Esophagus squamous epithelium (tissue), 5 donors: ENCODE results near the gene FAM177B. TPM values are rescaled to one million over a fixed set of nuclear protein-coding genes. Genes with fewer than 3 reads are reported as not detected.

Source experiments
- DNase-seq: peaks from one replicate; lab custom pipeline; 2025; lab: John Stamatoyannopoulos, UW
- H3K27ac ChIP-seq, 4 donors: fragments of 200-600 bp; sonication (generic); one replicate each; pipeline ENCODE4 v1.5.1; 2016 to 2019; ENCODE audit warnings: mild to moderate bottlenecking in 1 of 4
- H3K27me3 ChIP-seq, 4 donors: fragments of 200-600 bp; sonication (generic); 1 replicate in 3 of 4; 2 replicates in 1 of 4; pipeline versions ENCODE4 v1.5.1 to v1.6.0; 2017 to 2021; ENCODE audit warnings: antibody characterized with exemption in 1 of 4
- H3K36me3 ChIP-seq, 3 donors: fragments of 200-600 bp; sonication (generic); one replicate each; pipeline ENCODE4 v1.5.1; 2016 to 2019
- H3K4me1 ChIP-seq, 3 donors: fragments of 200-600 bp; sonication (generic); one replicate each; pipeline ENCODE4 v1.5.1; 2017 to 2019
- H3K4me3 ChIP-seq, 4 donors: fragments of 200-600 bp; sonication (generic); 1 replicate in 3 of 4; 2 replicates in 1 of 4; pipeline ENCODE4 v1.5.1; 2016 to 2019; ENCODE audit warnings: mild to moderate bottlenecking in 2 of 4, moderate library complexity in 1 of 4
- H3K9me3 ChIP-seq, 3 donors: fragments of 200-600 bp; sonication (generic); one replicate each; pipeline ENCODE4 v1.5.1; 2016 to 2019
- CTCF ChIP-seq, 6 experiments: fragments of 450-650 bp in 4 of 6; fragments of 200-600 bp in 2 of 6; sonication (generic) in 2 of 6; IDR thresholded peaks; one replicate each; pipeline ENCODE4 v1.5.1; 2016 to 2019; ENCODE audit warnings: antibody characterized with exemption in 6 of 6, mild to moderate bottlenecking in 4 of 6, moderate library complexity in 4 of 6
- POLR2A ChIP-seq, 4 donors: fragments of 450-650 bp; IDR thresholded peaks; one replicate each; pipeline ENCODE4 v1.6.1; 2017; ENCODE audit warnings: antibody characterized with exemption in 4 of 4, mild to moderate bottlenecking in 4 of 4, moderate library complexity in 3 of 4
- WGBS, 2 donors: methylation state at CpG; one replicate each; pipeline ENCODE4 v1.1.5; 2018; 5-methylcytosine and 5-hydroxymethylcytosine counted together
- intact Hi-C: fragments of 100-400 bp; cut with DNase I; formaldehyde crosslinking; loops from one replicate; pipeline ENCODE4 v1.15.0; 2022
- total RNA-seq, 4 donors: library from RNA; depleted of rRNA; stranded (reverse); fragments of >200 nt; gene quantifications; one replicate each; pipeline ENCODE4 v1.1.0, GENCODE V29; 2016
- donor health status: DM: yes; HTN: yes; CAD: no.

The FAM177B gene
- total RNA-seq, 4 donors from 2014 or later = 1.3 TPM; not detected in 3

DNA sequence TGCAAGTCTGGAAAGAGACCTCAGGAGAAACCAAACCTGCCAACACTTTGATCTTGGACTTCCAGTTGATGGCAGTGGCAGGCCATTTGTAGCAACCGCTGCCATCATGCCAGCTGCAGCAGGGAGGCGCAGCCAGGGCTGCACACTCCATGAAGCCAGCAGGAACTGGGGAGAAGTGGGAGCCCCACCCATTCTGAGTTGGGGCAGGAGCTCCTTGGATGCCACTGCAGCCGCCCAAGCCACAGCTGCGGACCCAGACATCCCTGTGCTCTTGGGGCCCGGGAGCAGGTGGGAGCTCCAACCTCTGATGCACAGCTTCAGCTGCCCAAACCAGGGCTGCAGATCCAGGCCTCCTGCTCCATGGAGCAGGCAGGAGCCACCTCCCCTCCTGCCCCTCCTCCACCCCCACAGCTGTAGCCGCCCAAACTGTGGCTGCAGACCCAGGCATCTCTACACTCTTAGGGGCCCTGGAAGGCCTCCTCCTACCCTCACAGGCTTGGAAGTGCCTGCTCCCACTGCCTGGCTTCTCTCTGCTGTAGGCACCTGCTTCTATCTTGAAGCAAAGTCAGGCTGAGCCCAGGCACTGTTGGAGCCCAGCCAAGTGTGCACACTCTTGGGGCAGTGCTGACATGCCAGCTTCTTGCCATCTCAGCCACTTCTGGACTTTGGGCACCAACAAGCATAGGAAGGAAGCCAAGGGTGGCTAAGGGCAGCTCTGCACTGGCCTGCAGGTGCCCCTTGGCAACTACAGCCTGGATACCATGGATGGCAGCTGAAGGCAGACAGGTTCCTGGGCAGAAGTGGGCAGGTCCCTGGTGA lies 57.9 kb downstream of the FAM177B start:
- no peaks in the 10 kb centered on the region for H3K27me3 ChIP-seq
- DNase-seq = no peak
- H3K4me3 ChIP-seq = no peak overlapping the region
- intact Hi-C loops = loop anchor here (5.0 kb wide), 1 partner anchor 287 kb away; no protein-coding TSS in a partner anchor
- no peaks in the 10 kb centered on the region for H3K36me3 ChIP-seq
- H3K4me1 ChIP-seq = peaks cover 0 to 16% (median 3%) of the 10 kb centered on the region in 3 donors
- no peaks in the 10 kb centered on the region for H3K9me3 ChIP-seq
- peak in 1 of 6 experiments; percentile 29 for TF ChIP-seq CTCF (IDR thresholded peaks at IDR 0.05)
- TF ChIP-seq POLR2A (IDR thresholded peaks at IDR 0.05) = no peak
- 67 to 69% methylated on average over 3 to 5 of the region's 6 CpGs for WGBS, 2 donors
- no peak overlapping the region for H3K27ac ChIP-seq

DNA sequence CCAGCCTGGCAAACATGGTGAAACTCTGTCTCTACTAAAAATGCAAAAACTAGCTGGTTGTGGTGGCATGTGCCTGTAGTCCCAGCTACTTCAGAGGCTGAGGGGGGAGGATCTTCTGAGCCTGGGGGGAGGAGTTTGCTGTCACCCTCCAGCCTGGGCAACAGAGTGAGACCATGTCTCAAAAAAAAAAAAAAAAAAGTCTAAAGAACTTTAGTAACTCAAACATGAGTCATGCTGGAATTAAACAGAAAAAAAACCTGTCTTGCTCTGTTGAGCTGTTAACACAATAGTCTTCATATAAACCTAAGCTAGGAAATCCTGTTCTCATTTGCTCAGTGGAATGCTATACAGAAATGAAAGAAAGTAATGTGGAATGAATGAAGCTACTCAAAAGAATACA lies 61.1 kb downstream of the FAM177B start:
- Histone ChIP-seq H3K27ac (peak overlapping the region in 1 of 4 donors; percentile 22), H3K9me3 (no peaks in the 10 kb centered on the region), H3K27me3 (no peaks in the 10 kb centered on the region), H3K4me1 (peaks cover 0 to 16% (median 3%) of the 10 kb centered on the region in 3 donors), H3K4me3 (no peak overlapping the region), H3K36me3 (no peaks in the 10 kb centered on the region)
- intact Hi-C loops = no loop called here
- TF ChIP-seq CTCF (IDR thresholded peaks at IDR 0.05) (no peak), POLR2A (IDR thresholded peaks at IDR 0.05) (no peak)
- no peak for DNase-seq

- H3K27ac ChIP-seq = no peak overlapping the region
- no peak overlapping the region for H3K4me3 ChIP-seq
- H3K9me3 ChIP-seq = no peaks in the 10 kb centered on the region
- TF ChIP-seq CTCF (IDR thresholded peaks at IDR 0.05) (no peak), POLR2A (IDR thresholded peaks at IDR 0.05) (no peak)
- no peak for DNase-seq
- no peaks in the 10 kb centered on the region for H3K27me3 ChIP-seq
- no peaks in the 10 kb centered on the region for H3K36me3 ChIP-seq
- WGBS, 2 donors = 57 to 65% methylated on average over 2 to 3 of the region's 4 CpGs
- peaks cover 0 to 16% (median 3%) of the 10 kb centered on the region in 3 donors for H3K4me1 ChIP-seq
- intact Hi-C loops = no loop called here
Observed at GRCh38 chr1:222798975-222799374, 62.0 kb downstream of the FAM177B start.

Other genes with a start within 250 kb of the FAM177B start
- not detected for gene HHIPL2, start 189.1 kb upstream of the FAM177B start, total RNA-seq
- gene TAF1A, start 147.3 kb upstream of the FAM177B start, total RNA-seq = 1 to 10 TPM; 2.3 to 7.7 (median 5.2) TPM
- 10 to 100 TPM; 17.5 to 40.4 (median 24.0) TPM for gene MIA3, start 119.1 kb upstream of the FAM177B start, total RNA-seq
- 10 to 100 TPM; 18.6 to 51.1 (median 31.7) TPM for gene AIDA, start 24.7 kb upstream of the FAM177B start, total RNA-seq
- 10 to 100 TPM; 45.0 to 66.7 (median 49.8) TPM for gene BROX, start 24.6 kb upstream of the FAM177B start, total RNA-seq
- 1 to 10 TPM; 1.8 to 6.7 (median 3.8) TPM for gene DISP1, start 77.8 kb downstream of the FAM177B start, total RNA-seq